Measurements from ENCODE around the gene RNF214.
"Not testable (repeated sequence)": the region's sequence is repeated elsewhere in the genome, so short reads cannot be mapped to it uniquely, and the experiment has no call there.

Gene RNF214

GRCh38 chr11:117232092-117232878, at the start of gene RNF214:
Gene RNF214, plus strand, starts transcription at chr11:117232671. Its CDS starts 1,602 bp downstream, at chr11:117234273.
- peak; percentile 57 for DNase-seq

DNA sequence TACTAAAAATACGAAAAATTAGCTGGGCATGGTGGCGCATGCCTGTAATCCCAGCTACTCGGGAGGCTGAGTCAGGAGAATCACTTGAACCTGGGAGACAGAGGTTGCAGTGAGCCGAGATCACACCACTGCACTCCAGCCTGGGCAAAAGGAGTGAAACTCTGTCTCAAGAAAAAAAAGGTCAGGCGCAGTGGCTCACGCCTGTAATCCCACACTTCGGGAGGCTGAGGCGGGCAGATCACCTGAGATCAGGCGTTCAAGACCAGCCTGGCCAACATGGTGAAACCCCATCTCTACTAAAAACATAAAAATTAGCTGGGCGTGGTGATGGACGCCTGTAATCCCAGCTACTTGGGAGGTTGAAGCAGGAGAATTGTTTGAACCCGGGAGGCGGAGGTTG, 49.3 kb upstream of the RNF214 start:
- not testable (repeated sequence) for DNase-seq

DNA sequence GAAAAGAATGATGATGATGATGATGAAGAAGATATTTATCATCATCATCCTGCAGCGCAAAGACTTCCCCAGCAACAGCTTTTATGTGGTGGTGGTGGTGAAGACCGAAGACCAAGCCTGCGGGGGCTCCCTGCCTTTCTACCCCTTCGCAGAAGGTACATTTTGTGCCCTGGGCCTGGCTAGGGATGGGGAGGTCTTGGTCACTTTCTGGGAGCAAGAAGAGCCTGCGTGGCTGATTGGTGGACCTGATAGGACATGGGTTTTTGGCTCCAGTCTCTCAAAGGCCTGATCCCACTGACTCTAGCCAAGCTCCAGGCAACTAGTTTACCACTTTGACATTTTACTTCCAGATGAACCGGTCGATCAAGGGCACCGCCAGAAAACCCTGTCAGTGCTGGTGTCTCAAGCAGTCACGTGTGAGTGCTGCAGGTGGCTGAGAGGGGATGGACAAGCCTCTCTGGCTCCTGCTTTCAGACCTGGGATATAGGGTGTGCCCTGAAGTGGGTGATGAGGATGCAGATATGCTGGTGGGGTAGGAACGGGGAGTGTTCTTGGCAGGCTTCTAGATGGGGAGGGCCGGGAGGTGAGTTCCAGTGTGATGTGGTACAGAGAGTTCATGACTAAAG, 48.6 kb upstream of the RNF214 start:
- DNase-seq = no peak

- no peak for DNase-seq
Observed at GRCh38 chr11:117185736-117186430, 46.6 kb upstream of the RNF214 start.

GRCh38 chr11:117186431-117186761, 46.1 kb upstream of the RNF214 start:
- no peak for DNase-seq

GRCh38 chr11:117187007-117187406, 45.5 kb upstream of the RNF214 start:
- no peak for DNase-seq

GRCh38 chr11:117187428-117187798, 45.1 kb upstream of the RNF214 start:
- no peak for DNase-seq

GRCh38 chr11:117187799-117188481, 44.5 kb upstream of the RNF214 start:
- DNase-seq = no peak

DNA sequence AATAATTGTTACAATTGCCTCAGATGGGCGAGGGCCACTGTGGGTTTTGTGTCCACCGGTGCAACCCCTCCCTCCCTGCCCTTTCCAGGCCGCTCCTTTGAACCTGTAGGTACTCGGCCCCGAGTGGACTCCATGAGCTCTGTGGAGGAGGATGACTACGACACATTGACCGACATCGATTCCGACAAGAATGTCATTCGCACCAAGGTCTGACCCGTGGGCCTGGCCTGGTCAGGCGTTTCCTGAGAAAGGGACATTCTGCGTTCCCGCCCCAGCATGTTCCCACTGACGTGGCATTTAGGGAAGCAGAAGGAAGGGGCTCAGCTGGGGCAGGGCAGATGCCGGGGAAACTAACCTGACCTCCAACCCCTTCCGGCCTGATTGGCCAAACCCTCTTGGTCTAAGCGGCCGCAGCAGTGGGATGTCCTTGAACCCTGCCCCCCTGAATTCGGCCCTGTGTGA, 43.8 kb upstream of the RNF214 start:
- no peak for DNase-seq

DNA sequence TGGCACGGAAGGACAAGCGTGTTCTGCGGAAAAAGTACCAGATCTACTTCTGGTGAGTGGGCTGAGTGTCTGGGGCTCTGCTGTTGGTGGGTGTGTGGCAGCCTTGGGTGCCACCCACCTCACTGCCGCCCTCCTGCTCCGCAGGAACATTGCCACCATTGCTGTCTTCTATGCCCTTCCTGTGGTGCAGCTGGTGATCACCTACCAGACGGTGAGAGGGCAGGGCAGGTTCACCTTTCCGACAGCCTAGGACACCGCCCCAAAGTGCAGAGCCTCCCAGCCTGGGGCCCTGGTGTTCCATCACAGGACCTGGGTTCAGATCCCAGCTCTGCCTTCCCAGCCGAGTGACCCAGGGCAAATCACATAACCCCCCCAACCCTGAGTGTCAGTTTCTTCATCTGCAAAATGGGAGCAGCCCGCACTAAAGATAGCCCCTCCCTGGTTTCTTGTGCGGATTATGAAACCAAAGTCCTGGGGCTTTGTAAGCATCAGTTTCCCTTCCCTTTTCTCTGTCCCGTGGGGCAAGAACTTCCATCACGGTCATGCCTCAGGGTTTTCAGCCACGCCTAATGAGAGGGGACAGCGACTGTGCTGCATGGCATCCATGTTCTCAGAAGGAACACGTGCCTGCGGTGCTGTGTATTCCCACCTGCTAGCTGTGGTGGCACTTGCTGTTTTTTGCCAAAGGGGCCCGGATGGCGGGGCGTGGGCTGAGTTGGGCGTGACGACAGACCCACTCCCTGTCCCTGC, 43.1 kb upstream of the RNF214 start:
- no peak for DNase-seq

DNA sequence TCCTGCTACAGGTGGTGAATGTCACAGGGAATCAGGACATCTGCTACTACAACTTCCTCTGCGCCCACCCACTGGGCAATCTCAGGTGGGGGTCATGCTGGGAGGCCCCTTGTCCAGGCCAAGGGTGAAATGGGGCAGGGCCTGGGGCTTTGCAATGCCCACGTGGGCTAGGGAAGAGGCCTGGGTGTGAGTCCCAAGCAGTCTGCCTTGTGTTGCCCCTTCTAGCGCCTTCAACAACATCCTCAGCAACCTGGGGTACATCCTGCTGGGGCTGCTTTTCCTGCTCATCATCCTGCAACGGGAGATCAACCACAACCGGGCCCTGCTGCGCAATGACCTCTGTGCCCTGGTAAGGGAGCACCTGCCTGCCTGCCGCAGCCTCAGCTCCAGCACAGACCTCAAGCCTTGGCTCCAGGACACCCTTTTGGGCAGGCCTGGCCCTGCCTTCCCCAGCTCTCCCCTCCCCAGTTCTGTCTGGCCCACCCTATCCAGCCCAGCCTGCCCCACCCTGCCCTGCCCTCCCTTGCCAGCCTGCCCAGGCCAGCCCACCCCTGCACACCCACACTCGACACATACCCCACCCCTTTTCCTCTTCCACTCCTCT, 42.4 kb upstream of the RNF214 start:
- DNase-seq = no peak

DNA sequence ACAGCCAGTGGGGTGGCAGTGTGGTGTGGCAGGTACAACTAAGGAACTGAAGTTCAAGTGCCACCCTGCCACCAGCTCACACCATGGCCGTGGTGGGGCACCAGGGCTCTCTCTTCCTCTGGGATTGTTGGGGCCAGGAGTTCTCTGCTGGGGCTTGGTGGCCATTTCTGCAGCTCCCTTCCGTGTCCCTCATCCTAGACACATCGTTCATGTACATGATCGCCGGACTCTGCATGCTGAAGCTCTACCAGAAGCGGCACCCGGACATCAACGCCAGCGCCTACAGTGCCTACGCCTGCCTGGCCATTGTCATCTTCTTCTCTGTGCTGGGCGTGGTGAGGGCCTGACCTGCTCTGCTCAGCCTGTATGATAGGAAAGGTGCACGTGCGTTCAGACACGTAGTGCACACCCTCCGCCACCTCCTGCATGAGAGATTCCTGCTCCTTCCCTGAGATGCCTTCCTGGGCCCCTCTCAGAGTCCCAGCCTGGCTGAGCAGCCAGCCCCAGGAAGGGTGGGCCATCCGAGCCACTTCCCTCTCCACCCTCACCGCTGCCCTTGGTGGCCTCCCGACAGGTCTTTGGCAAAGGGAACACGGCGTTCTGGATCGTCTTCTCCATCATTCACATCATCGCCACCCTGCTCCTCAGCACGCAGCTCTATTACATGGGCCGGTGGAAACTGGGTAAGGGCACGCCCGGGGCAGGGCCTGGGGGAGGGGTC, 40.6 kb upstream of the RNF214 start:
- no peak for DNase-seq

GRCh38 chr11:117192401-117192875, 40.0 kb upstream of the RNF214 start:
- DNase-seq = no peak

DNA sequence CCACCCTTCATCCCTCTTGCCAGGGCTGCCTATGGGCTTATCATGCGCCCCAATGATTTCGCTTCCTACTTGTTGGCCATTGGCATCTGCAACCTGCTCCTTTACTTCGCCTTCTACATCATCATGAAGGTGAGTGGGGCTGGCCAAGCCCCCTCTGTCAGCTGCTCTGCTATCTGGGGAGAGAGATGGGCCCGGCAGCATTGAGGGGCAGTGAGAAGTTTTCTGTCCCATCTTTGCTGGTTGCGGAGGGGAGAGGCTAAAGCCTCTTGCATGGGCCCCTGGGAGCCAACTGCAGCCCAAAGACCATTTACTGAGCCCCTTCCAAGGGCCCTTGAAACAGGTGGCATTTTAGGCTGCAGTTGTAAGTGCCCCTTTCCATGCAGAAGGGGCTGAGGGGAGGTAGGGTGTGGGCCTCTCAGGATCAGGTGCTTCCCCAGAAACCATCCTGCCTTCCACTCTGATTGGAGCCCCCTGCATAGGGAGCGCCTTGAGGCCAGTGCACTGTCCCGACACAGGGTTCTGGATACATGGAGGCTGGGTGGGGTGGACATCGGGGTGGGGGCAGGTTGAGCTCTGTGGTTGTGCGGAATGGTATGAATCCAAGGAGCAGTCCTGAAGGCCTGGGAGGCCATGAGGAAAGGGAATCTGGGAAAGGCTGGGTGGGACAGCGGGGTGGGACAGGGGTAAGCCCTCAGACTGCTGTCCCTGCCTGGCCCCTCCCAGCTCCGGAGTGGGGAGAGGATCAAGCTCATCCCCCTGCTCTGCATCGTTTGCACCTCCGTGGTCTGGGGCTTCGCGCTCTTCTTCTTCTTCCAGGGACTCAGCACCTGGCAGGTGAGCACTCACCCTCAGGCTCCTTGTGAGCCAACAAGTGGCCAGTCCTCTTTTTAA, 39.1 kb upstream of the RNF214 start:
- DNase-seq = no peak

DNA sequence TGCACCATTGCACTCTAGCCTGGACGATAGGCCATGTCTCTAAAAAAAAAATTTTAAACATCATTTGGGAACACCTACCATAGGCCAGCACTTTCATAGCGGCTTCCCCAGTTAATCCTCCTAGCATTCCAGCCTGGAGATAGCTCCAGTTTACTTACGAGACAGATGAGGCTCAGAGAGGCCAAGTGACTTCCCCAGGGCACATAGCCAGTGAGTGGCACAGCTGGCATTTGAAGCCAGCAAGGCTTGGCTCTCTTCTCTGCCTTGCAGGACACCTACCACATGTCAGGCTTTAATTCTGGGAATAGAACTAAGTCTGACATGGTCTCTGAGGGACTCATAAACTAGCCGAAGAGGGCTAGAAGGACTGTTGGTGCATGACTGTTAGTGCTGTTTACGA, 38.2 kb upstream of the RNF214 start:
- no peak for DNase-seq

GRCh38 chr11:117195258-117195657, 37.2 kb upstream of the RNF214 start:
- no peak for DNase-seq

DNA sequence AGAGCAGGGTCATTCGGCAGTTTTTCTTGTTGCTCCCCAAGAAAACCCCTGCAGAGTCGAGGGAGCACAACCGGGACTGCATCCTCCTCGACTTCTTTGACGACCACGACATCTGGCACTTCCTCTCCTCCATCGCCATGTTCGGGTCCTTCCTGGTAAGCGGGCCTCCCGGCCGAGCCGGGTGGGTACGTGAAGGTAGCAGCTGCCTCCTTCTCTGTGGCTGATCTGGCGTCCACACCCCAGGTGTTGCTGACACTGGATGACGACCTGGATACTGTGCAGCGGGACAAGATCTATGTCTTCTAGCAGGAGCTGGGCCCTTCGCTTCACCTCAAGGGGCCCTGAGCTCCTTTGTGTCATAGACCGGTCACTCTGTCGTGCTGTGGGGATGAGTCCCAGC, 36.7 kb upstream of the RNF214 start:
- no peak for DNase-seq

DNA sequence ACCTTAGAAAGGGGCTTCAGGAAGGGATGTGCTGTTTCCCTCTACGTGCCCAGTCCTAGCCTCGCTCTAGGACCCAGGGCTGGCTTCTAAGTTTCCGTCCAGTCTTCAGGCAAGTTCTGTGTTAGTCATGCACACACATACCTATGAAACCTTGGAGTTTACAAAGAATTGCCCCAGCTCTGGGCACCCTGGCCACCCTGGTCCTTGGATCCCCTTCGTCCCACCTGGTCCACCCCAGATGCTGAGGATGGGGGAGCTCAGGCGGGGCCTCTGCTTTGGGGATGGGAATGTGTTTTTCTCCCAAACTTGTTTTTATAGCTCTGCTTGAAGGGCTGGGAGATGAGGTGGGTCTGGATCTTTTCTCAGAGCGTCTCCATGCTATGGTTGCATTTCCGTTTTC, 35.5 kb upstream of the RNF214 start:
- no peak for DNase-seq

GRCh38 chr11:117197516-117198456, 34.7 kb upstream of the RNF214 start:
- no peak for DNase-seq

Measured in NCI-H1048 (cell line).